Endothelial cell of umbilical vein (primary cell): Measurements from ENCODE around the gene CAMKMT. TPM values are rescaled to one million over a fixed set of nuclear protein-coding genes. Genes with fewer than 3 reads are reported as not detected.

Experiments
- BruUV-seq: library from RNA; stranded (reverse); fragments of 400-500 nt; replicated peaks from 2 replicates; lab custom pipeline; 2021; lab: Mats Ljungman, UMichigan
- CTCF ChIA-PET: fragments of 300-600, 350-600 bp; sonication (Branson Sonifier 250); formaldehyde crosslinking; loops from one replicate; lab custom pipeline; 2021; ENCODE audit warnings: antibody characterized with exemption, inconsistent platforms; lab: Charles Lee
- POLR2A ChIA-PET: fragments of 300-600, 350-600 bp; sonication (Branson Sonifier 250); formaldehyde crosslinking; loops from one replicate; lab custom pipeline; 2021; ENCODE audit warnings: antibody characterized with exemption, inconsistent platforms; lab: Charles Lee
- DNase-seq: peaks from one replicate; pipeline ENCODE4 v3.0.0-alpha.2; 2011; ENCODE audit warnings: low read depth, low spot score
- FAIRE-seq: peaks from 2 replicates; lab custom pipeline; 2011; peaks lifted over from hg19 to GRCh38; lab: Jason Lieb, UNC
- H2AFZ ChIP-seq: 2 replicates; pipeline ENCODE4 v1.6.0; 2012; ENCODE audit warnings: low read depth, low read length, control low read depth, inconsistent platforms
- H3K27ac ChIP-seq: 2 replicates; pipeline ENCODE4 v1.5.1; 2011; ENCODE audit warnings: low read depth, mild to moderate bottlenecking, control low read depth, low read length, moderate library complexity; ENCODE audit not compliant: insufficient read depth
- H3K27me3 ChIP-seq, 2 experiments: 2 replicates each; pipeline versions ENCODE4 v1.6.0 to v1.6.1; 2011; ENCODE audit warnings: low read length in 2 of 2, mixed read lengths in 1 of 2; ENCODE audit not compliant: control insufficient read depth in 2 of 2, insufficient read depth in 2 of 2
- H3K36me3 ChIP-seq, 2 experiments: 2 replicates in 1 of 2; 3 replicates in 1 of 2; pipeline ENCODE4 v1.5.1; 2011; ENCODE audit warnings: low read length in 2 of 2, mild to moderate bottlenecking in 1 of 2, moderate library complexity in 1 of 2; ENCODE audit not compliant: control insufficient read depth in 2 of 2, insufficient read depth in 2 of 2; ENCODE audit errors: extremely low read depth in 1 of 2
- H3K4me1 ChIP-seq: 3 replicates; pipeline ENCODE4 v1.5.1; 2011; ENCODE audit warnings: mild to moderate bottlenecking, low read length; ENCODE audit not compliant: control insufficient read depth, insufficient read depth; ENCODE audit errors: extremely low read depth
- H3K4me2 ChIP-seq: 2 replicates; pipeline ENCODE4 v1.6.1; 2011; ENCODE audit warnings: low read length, control low read depth, mixed read lengths; ENCODE audit not compliant: insufficient read depth
- H3K4me3 ChIP-seq, 3 experiments: fragments of 200-600 bp in 1 of 3; sonication (generic), shearing (Covaris generic) in 1 of 3; replicated peaks in 1 of 3; 2 replicates each; pipeline ENCODE4 v1.5.1; 2011 to 2016; ENCODE audit warnings: control low read depth in 3 of 3, low read length in 3 of 3, mild to moderate bottlenecking in 2 of 3, inconsistent platforms in 1 of 3, low read depth in 1 of 3, moderate library complexity in 1 of 3; ENCODE audit not compliant: insufficient read depth in 1 of 3
- H3K79me2 ChIP-seq: 2 replicates; pipeline ENCODE4 v1.6.0; 2012; ENCODE audit warnings: low read length, inconsistent platforms; ENCODE audit not compliant: control insufficient read depth, insufficient read depth
- H3K9ac ChIP-seq: replicated peaks from 2 replicates; pipeline ENCODE3; 2011; ENCODE audit warnings: low read length, control low read depth; ENCODE audit not compliant: insufficient read depth; ENCODE audit errors: extremely low read depth
- H3K9me1 ChIP-seq: replicated peaks from 3 replicates; pipeline ENCODE4 v1.6.0; 2011; ENCODE audit warnings: mild to moderate bottlenecking, low read length; ENCODE audit not compliant: control insufficient read depth, insufficient read depth; ENCODE audit errors: extremely low read depth
- H3K9me3 ChIP-seq: replicated peaks from 2 replicates; pipeline ENCODE4 v1.5.1; 2012; ENCODE audit warnings: low read length, inconsistent platforms; ENCODE audit not compliant: control insufficient read depth, insufficient read depth
- H4K20me1 ChIP-seq: replicated peaks from 2 replicates; pipeline ENCODE3; 2011; ENCODE audit warnings: mild to moderate bottlenecking, low read length; ENCODE audit not compliant: control insufficient read depth, insufficient read depth; ENCODE audit errors: extremely low read depth
- EZH2 ChIP-seq: IDR thresholded peaks from 2 replicates; pipeline ENCODE4 v1.6.1; 2012; ENCODE audit warnings: borderline replicate concordance, low read depth, mild to moderate bottlenecking, moderate library complexity, low read length, inconsistent platforms; ENCODE audit not compliant: severe bottlenecking
- FOS ChIP-seq: IDR thresholded peaks from 2 replicates; pipeline ENCODE4 v1.6.1; 2011; ENCODE audit warnings: mild to moderate bottlenecking, low read length, moderate library complexity, borderline replicate concordance; ENCODE audit not compliant: insufficient read depth
- GATA2 ChIP-seq: IDR thresholded peaks from 2 replicates; pipeline ENCODE4 v1.7.0; 2011; ENCODE audit warnings: low read depth, mild to moderate bottlenecking, moderate library complexity, mixed read lengths, low read length; ENCODE audit not compliant: insufficient read length, insufficient read depth
- JUN ChIP-seq: IDR thresholded peaks from 2 replicates; pipeline ENCODE4 v1.6.1; 2011; ENCODE audit warnings: borderline replicate concordance, low read depth; ENCODE audit not compliant: insufficient read length, insufficient read depth
- MYC ChIP-seq: IDR thresholded peaks from one replicate; pipeline ENCODE4 v1.6.1; 2011; ENCODE audit warnings: mild to moderate bottlenecking, low read depth, low read length
- POLR2A ChIP-seq: IDR thresholded peaks from 2 replicates; pipeline ENCODE4 v1.6.1; 2012; ENCODE audit warnings: low read depth, mild to moderate bottlenecking, control low read depth, low read length
- POLR2AphosphoS5 ChIP-seq: IDR thresholded peaks from 2 replicates; pipeline ENCODE4 v1.6.1; 2012; ENCODE audit warnings: low read depth, mild to moderate bottlenecking, control low read depth, low read length, moderate library complexity; ENCODE audit not compliant: insufficient read depth
- dilution Hi-C: fragments of 300-500 bp; cut with MboI; formaldehyde crosslinking; loops from one replicate; pipeline ENCODE4 v1.15.0; 2019; ENCODE audit warnings: low sequenced_read_pairs; ENCODE audit not compliant: extremely low pct_ligation_motif_present
- intact Hi-C: fragments of 100-400 bp; cut with micrococcal nuclease; formaldehyde crosslinking; loops from one replicate; pipeline ENCODE4 v1.10.0; 2022
- polyA plus RNA-seq, 4 experiments: library from polyadenylated mRNA; depleted of rRNA in 3 of 4; stranded (reverse) in 3 of 4; unstranded in 1 of 4; fragments of >200 nt; gene quantifications; 2 replicates each; pipeline versions ENCODE4 v1.2.1 to v1.2.3, GENCODE V29; 2011 to 2012; ENCODE audit warnings: missing spikeins in 1 of 4
- total RNA-seq: library from RNA; stranded (reverse); gene quantifications from 2 replicates; pipeline ENCODE4 v1.2.3, GENCODE V29; 2021
- TF ChIP-seq, protein P1 (sequence below): IDR thresholded peaks from 2 replicates; pipeline ENCODE4 v1.6.1; 2011; ENCODE audit not compliant: insufficient read depth, insufficient read length
- TF ChIP-seq, protein P2 (sequence below), 2 donors: IDR thresholded peaks; 1 replicate in 1 of 2; 2 replicates in 1 of 2; pipeline ENCODE4 v1.5.1; 2011; ENCODE audit warnings: low read length in 2 of 2, mild to moderate bottlenecking in 2 of 2, moderate library complexity in 2 of 2, control low read depth in 1 of 2, inconsistent platforms in 1 of 2, low read depth in 1 of 2; ENCODE audit not compliant: insufficient read depth in 1 of 2; ENCODE audit errors: extremely low read depth in 1 of 2

The CAMKMT gene
- total and polyA plus RNA-seq, 2 donors (not counting 3 experiments of a cell fraction or from before 2014, with no cell fraction given) = 4.1 to 10.7 TPM

DNA sequence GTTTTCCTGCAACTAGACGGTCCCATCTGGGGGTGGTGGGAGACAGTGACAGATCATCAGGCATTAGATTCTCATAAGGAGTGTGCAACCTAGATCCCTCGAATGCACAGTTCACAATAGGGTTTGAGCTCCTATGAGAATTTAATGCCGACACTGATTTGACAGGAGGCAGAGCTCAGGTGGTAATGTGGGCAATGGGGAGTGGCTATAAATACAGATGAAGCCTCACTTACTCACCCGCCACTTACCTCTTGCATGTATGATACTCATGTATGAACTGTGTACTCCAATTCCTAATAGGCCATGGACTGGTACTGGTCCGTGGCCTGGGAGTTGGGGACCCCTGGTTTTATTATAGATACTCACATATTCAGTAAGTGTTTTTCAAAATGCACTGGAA, 457.3 kb downstream of the CAMKMT start:
- Histone ChIP-seq H3K9me1 (no peaks in the 10 kb centered on the region), H3K9me3 (no peaks in the 10 kb centered on the region), H3K36me3 (no peaks in the 10 kb centered on the region), H3K27ac (no peak overlapping the region), H3K27me3 (peaks cover 2 to 6% of the 10 kb centered on the region in 2 experiments), H3K4me2 (no peak overlapping the region), H3K4me3 (no peak overlapping the region), H3K9ac (no peak overlapping the region), H4K20me1 (no peaks in the 10 kb centered on the region), H3K79me2 (no peaks in the 10 kb centered on the region), H2AFZ (no peak overlapping the region), H3K4me1 (no peaks in the 10 kb centered on the region)
- TF ChIP-seq EZH2 (no peak), POLR2A (no peak), JUN (no peak), POLR2AphosphoS5 (no peak), MYC (no peak), FOS (no peak), GATA2 (no peak)
- TF ChIP-seq, protein P1, sequence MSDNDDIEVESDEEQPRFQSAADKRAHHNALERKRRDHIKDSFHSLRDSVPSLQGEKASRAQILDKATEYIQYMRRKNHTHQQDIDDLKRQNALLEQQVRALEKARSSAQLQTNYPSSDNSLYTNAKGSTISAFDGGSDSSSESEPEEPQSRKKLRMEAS = no peak
- TF ChIP-seq, protein P2, sequence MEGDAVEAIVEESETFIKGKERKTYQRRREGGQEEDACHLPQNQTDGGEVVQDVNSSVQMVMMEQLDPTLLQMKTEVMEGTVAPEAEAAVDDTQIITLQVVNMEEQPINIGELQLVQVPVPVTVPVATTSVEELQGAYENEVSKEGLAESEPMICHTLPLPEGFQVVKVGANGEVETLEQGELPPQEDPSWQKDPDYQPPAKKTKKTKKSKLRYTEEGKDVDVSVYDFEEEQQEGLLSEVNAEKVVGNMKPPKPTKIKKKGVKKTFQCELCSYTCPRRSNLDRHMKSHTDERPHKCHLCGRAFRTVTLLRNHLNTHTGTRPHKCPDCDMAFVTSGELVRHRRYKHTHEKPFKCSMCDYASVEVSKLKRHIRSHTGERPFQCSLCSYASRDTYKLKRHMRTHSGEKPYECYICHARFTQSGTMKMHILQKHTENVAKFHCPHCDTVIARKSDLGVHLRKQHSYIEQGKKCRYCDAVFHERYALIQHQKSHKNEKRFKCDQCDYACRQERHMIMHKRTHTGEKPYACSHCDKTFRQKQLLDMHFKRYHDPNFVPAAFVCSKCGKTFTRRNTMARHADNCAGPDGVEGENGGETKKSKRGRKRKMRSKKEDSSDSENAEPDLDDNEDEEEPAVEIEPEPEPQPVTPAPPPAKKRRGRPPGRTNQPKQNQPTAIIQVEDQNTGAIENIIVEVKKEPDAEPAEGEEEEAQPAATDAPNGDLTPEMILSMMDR (IDR thresholded peaks at IDR 0.05; ENCODE audit: extremely low read depth in 1 of 2, insufficient read depth in 1 of 2, low read depth in 1 of 2, low read length in 2 of 2) = no peak
- dilution Hi-C loops (no loop called here), intact Hi-C loops (no loop called here)
- ChIA-PET POLR2A (no interaction called here), CTCF (no interaction called here)
- BruUV-seq = no TSS peak
- no peak for DNase-seq
- no peak for FAIRE-seq
